HEK293 (cell line): ENCODE data around the gene ANO7.

Experiments used
- TCF7L2 ChIP-seq: IDR thresholded peaks from 2 replicates; pipeline ENCODE4 v1.6.1; 2011; ENCODE audit warnings: low read depth, mild to moderate bottlenecking, inconsistent platforms, low read length, moderate library complexity, borderline replicate concordance
- ZBTB20 ChIP-seq: fragments of 450-650 bp; formaldehyde crosslinking; IDR thresholded peaks from 2 replicates; pipeline ENCODE4 v1.5.1; 2016; ENCODE audit warnings: missing biosample characterization, missing genetic modification characterization
- ZFP3 ChIP-seq: fragments of 450-650 bp; formaldehyde crosslinking; IDR thresholded peaks from 2 replicates; pipeline ENCODE4 v1.5.1; 2016; ENCODE audit warnings: low read depth, missing biosample characterization, missing genetic modification characterization
- ZNF138 ChIP-seq: fragments of 450-650 bp; formaldehyde crosslinking; IDR thresholded peaks from 2 replicates; pipeline ENCODE4 v1.5.1; 2016; ENCODE audit warnings: missing biosample characterization, missing genetic modification characterization, borderline replicate concordance
- ZNF274 ChIP-seq, 2 experiments: fragments of 200-500 bp in 1 of 2; fragments of 450-650 bp in 1 of 2; sonication (Bioruptor generic) in 1 of 2; formaldehyde crosslinking in 1 of 2; IDR thresholded peaks; 2 replicates each; pipeline versions ENCODE4 v1.5.1 to v1.6.1; 2014 to 2016; ENCODE audit warnings: borderline replicate concordance in 1 of 2, inconsistent platforms in 1 of 2, low read length in 1 of 2, missing biosample characterization in 1 of 2, missing genetic modification characterization in 1 of 2
- ZNF785 ChIP-seq: fragments of 450-650 bp; formaldehyde crosslinking; IDR thresholded peaks from 2 replicates; pipeline ENCODE4 v1.5.1; 2016; ENCODE audit warnings: missing biosample characterization, missing genetic modification characterization
- ZNF792 ChIP-seq: fragments of 450-650 bp; formaldehyde crosslinking; IDR thresholded peaks from 2 replicates; pipeline ENCODE4 v1.5.1; 2016; ENCODE audit warnings: missing biosample characterization, missing genetic modification characterization
- TF ChIP-seq, protein P1 (sequence below): fragments of 450-650 bp; formaldehyde crosslinking; IDR thresholded peaks from 2 replicates; pipeline ENCODE4 v1.5.1; 2017; ENCODE audit warnings: missing biosample characterization, mild to moderate bottlenecking, missing genetic modification characterization, moderate library complexity
- TF ChIP-seq, protein P2 (sequence below): fragments of 450-650 bp; formaldehyde crosslinking; IDR thresholded peaks from 2 replicates; pipeline ENCODE4 v1.5.1; 2016; ENCODE audit warnings: missing biosample characterization, missing genetic modification characterization

DNA sequence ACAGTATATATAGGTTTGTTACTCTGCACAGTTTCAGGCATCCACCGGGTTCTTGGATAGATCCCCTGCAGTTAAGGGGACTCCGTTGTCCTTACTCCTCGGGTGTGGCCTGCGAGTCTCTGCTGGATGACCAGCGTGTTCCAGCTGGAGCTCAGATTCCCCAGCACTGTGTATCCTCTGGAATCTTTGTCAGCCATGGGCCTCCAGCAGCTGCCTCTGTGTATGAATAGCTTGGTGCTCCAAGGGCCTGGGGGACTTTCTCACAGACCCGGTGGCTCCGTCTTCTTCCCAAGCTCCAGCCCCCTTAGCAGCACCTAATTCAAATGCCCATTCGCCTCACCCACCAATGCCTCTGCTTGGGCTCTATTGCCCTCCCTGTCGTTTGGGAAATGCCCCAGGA is 6.3 kb downstream of the ANO7 start:
- TF ChIP-seq ZNF274 (IDR thresholded peaks at IDR 0.05; ENCODE audit: low read length) (no peak), ZNF274 (tag by site-specific recombination; IDR thresholded peaks at IDR 0.05; ENCODE audit: borderline replicate concordance) (no peak), ZNF792 (tag by site-specific recombination) (no peak), TCF7L2 (no peak), ZBTB20 (tag by site-specific recombination) (no peak), ZFP3 (tag by site-specific recombination) (no peak), ZNF138 (tag by site-specific recombination) (no peak), ZNF785 (no peak)
- TF ChIP-seq, protein P1, sequence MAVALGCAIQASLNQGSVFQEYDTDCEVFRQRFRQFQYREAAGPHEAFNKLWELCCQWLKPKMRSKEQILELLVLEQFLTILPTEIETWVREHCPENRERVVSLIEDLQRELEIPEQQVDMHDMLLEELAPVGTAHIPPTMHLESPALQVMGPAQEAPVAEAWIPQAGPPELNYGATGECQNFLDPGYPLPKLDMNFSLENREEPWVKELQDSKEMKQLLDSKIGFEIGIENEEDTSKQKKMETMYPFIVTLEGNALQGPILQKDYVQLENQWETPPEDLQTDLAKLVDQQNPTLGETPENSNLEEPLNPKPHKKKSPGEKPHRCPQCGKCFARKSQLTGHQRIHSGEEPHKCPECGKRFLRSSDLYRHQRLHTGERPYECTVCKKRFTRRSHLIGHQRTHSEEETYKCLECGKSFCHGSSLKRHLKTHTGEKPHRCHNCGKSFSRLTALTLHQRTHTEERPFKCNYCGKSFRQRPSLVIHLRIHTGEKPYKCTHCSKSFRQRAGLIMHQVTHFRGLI (tag by site-specific recombination), result no peak
- TF ChIP-seq, protein P2, sequence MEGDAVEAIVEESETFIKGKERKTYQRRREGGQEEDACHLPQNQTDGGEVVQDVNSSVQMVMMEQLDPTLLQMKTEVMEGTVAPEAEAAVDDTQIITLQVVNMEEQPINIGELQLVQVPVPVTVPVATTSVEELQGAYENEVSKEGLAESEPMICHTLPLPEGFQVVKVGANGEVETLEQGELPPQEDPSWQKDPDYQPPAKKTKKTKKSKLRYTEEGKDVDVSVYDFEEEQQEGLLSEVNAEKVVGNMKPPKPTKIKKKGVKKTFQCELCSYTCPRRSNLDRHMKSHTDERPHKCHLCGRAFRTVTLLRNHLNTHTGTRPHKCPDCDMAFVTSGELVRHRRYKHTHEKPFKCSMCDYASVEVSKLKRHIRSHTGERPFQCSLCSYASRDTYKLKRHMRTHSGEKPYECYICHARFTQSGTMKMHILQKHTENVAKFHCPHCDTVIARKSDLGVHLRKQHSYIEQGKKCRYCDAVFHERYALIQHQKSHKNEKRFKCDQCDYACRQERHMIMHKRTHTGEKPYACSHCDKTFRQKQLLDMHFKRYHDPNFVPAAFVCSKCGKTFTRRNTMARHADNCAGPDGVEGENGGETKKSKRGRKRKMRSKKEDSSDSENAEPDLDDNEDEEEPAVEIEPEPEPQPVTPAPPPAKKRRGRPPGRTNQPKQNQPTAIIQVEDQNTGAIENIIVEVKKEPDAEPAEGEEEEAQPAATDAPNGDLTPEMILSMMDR (tag by site-specific recombination), result no peak
